Stromal cell of bone marrow (primary cell): ENCODE data around the gene SMIM1.
"Not testable (repeated sequence)": the region's sequence is repeated elsewhere in the genome, so short reads cannot be mapped to it uniquely, and the experiment has no call there.

Experiments
- DNase-seq: peaks from one replicate; pipeline ENCODE4 v3.0.0-alpha.2; 2012; ENCODE audit warnings: low read depth

The SMIM1 gene

DNA sequence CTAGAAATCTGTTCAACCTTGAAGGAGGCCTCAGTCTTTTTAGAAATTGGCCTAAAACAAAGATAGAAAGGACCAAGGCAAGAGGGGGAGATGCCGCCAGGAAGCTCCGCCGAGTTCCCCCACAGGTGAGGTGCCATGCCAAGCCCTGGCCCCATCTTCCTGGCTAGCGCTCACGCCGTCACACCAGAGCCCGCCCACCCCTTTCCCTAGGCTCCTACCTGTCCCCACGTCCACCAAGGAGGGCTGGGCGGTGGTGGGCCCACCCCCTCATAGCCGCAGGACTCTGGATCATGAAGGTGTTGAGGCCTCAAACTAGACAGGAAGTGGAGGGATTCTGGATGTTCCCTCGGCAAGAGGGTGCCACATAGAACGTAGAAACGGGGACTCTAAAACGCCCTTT, 35.8 kb upstream of the SMIM1 start:
- no peak for DNase-seq

DNA sequence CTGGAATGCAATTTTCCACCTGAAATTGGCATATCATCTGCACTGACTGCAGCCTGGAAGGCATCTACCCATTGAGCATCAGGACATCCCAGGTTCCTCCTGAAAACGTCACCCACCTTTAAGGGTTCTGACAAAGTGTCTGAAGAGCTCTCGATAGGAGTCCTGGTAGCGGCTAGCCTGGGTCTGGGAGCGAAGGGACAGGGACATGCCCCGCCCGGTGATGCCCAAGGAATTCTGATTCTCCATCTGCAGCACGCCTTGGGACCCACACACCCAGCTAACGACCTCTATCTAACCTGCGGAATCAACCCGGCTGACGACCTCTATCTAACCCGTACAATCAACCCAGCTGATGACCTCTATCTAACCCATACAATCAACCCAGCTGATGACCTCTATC, 33.6 kb upstream of the SMIM1 start:
- DNase-seq = no peak

DNA sequence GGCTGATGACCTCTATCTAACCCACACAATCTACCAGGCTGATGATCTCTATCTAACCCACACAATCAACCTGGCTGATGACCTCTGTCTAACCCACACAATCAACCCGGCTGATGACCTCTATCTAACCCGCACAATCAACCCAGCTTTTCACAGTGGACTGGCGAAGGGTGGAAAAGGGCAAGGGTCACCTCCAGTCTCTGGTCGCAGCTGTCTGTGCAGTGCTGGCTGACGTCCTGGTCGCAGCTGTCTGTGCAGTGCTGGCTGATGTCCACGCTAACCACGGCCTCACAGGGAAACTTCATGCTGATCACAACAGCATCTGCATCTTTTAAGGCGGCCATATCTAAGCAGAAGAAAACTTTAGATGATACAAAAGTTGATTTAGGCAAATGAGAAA, 32.5 kb upstream of the SMIM1 start:
- DNase-seq = no peak

DNA sequence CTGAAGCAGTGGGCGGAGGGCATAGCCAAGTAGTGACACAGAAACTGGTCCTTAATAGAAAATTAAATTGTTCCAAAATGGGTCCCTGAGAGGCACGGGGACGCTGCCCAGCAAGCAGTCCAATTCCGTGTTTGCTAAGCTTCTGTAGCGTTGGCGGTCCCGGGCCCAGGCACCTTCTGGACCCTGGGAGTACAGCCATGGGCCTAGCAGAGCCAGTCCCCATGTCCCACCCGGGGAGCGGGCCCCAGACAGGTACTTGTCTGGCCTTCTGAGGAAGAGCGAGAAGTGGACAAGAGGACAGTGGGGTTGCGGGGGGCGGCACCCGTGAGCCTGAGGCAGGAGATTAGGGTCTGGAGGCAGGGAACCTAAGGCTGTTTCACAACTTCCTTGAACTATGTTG, 31.8 kb upstream of the SMIM1 start:
- DNase-seq = no peak

DNA sequence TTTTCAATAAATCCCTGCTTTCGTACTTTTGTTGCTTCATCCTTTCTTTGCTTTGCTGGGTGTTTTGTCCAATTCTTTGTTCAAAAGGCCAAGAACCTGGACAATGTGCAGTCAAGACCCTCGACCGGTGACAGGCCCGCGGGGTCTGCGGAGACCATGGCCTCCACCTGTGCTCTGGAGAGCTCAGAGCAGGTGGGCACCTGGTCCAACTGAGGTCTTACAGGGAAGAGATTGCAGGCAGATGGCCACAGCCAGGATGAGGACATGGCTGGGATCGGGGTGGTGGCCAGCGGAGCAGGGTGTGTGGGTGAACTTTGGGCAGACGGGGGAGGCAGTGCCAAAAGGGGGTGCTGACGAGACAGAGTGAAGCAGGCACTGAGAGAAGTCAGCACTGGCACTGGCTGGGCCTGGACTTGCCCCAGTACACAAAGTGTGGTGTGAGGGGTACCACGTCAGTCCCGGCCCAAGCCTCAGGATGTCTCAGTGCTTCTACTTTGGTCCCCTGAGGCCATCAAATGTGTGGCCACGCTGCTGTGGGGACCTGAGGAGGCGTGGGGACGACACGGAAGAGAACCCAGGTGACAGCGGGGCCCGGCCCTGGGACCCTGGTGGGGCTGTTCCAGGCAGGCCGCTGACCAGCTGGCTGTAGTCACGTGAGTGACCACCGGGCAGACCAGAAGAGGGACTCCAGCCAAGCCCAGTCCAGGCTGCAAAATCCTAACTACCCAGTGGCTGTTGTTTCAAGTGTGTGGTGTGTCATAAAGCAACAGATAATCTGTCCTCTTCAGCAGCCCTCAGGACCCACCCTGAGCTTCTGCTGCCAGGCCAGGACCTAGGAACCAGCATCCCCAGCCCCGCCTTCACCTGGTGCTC, 30.7 kb upstream of the SMIM1 start:
- no peak for DNase-seq

DNA sequence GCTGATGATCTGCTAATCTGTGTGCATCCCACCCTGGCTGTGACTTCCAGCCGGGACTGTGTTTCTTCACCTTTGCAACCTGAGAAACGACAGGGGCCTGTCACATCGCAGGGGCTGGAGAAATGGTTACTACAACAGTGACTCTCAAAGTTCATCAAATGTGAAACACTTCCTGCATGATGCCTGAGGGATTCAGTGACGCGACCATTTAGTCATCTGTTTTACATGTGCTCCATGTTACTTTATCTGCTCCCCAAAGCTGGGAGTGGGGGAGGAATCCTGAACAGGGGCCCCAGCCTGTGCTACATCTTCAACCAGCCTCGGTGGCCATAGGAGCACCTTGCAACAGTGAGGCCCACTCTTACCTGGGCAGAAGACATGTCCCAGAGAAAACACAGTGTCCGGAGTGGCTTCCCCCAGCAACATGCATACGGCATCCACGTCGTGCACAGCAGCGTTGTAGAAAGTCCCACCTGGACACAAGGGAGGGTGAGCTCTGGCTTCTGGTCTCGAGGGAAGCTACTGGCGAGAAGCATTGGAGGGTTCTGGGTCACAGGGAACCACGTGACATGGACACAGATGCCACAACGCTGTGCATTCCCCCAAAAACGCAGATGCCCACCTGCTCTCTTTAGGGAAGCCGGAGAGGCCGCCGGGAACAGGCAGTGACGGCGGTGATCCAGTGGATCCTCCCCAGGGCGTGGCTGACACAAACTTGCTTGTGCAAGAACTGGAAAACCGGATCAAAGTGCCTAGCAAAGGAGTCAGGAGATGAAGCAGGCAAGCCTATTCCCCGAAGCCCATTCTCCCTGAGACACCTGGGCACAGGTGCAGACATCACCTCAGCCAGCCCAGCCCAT, 29.9 kb upstream of the SMIM1 start:
- DNase-seq = no peak

DNA sequence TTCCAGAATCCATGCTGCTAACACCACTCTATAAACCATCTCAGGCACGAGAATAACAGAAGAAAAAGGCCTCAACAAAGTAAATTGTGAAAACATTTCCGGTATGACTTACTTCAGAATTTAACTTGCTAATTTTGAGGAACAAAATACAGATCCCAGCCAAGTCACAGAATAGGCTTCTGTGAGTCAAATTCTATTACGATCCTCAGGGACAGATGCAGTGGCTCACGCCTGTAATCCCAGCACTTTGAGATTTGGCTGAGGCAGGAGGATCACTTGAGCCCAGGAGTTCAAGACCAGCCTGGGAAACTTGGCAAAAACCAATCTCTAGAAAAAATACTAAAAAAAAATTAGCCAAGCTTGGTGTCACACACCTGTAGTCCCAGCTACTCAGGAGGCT, 29.1 kb upstream of the SMIM1 start:
- DNase-seq = no peak

DNA sequence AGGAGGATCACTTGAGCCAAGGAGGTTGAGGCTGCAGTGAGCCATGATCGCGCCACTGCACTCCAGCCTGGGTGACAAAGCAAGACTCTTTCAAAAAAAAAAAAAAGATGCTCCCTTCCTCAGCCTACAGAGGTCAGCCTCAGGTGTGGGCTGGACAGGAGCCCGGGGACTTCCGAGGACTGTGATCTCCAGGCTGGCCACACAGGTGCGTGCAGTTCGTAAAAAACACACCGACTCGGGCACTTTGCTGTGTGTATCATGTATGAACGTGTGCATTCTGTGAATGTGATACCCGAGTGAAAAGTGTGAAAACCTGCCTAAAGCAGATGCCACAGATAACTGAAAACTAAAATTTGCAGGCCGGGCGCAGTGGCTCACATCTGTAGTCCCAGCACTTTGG, 28.7 kb upstream of the SMIM1 start:
- DNase-seq = no peak

DNA sequence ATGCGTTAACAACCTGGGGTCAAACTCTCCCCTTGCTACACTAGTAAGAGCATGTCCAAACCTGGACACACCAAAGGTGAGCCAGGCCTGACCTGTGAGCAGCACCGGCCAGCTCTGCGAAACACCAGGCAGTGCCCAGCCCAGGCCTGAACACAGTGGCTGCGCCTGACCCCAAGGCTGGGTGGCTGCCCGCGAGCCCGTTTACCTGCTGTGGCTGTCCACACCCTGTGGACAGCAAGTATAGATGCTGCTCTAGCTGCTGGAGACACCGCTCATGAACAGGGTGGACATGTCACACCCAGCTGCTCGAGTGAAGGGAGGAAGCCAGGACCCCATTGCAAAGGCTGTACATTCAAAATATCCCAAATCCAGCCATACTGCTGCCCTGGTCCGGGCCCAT, 27.9 kb upstream of the SMIM1 start:
- DNase-seq = no peak

DNA sequence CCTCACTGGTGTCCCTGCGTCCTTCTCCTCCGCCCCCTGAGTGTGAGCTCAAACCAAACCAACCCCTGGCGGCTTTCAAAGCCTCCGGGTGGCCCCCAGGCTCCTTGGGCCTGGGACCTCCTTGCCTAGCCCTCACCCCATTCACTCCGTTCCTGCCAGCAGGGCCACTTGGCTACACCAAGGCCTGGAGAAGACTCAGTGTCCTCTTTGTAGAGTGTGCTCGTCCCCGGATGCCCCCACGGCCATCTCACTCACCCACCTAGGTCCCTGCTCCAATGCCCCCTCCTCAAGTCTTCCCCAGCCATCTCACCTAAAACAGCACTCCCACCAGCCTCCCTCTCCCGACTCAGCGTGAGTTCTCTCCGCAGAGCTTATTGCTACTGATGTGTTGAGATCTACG, 27.5 kb upstream of the SMIM1 start:
- DNase-seq = no peak

DNA sequence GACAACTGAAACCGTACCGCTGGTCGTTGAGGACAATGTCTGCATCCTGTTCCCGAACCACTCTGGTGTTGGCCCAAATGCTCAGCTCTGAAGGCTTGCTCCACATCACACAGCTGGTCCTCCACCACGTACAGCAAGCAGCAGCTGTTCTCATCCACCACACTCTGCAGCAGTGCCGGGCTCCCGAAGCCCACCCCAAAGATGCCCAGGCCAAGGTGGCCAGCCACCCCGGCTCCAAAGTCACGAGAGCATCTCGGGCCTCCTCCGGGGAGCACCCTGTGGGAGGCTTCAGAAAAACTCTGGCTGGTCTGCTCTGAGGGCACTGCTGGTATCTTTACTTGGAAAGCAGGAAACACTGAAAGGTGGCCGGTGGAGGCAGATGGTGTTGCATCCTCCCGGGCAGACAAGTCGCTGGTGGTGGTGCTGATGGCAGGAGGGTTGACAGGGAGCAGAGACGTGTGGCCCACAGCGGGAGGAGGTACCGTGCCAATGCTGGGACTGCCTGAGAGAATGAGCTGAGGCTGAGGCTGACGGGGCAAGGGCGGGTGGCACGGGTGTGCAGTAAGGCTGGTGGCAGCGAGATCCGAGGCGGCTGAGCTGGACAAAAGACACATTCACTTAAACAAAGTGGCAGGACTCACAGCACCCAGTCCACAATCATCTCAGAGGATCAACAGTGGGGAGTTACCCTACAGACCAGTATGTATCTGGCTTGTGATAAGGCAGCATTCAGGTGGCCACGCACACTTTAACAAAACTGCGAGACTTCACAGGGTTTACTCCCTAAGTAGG, 26.8 kb upstream of the SMIM1 start:
- DNase-seq = no peak

DNA sequence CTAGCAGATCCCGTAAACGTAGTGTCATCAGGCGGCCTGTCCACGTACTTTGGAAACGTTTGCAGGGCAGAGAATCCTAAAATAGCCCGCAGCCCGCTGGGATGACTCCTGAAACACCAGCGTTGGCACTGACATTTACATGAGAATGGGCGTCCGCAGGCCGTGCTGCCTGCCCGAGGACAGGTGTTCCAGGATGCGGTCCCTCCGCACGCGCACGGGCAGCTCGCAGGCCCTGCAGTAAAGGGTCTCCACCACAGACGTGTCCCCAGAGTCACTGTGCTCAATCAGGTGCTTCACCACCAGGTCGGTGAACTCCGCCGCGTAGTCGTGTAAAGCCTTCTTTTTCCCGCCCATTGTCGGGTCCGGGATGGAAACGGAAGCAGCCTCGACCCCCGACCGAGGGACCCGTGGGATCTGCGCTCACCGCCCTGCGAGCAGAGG, 26.1 kb upstream of the SMIM1 start:
- DNase-seq = no peak

DNA sequence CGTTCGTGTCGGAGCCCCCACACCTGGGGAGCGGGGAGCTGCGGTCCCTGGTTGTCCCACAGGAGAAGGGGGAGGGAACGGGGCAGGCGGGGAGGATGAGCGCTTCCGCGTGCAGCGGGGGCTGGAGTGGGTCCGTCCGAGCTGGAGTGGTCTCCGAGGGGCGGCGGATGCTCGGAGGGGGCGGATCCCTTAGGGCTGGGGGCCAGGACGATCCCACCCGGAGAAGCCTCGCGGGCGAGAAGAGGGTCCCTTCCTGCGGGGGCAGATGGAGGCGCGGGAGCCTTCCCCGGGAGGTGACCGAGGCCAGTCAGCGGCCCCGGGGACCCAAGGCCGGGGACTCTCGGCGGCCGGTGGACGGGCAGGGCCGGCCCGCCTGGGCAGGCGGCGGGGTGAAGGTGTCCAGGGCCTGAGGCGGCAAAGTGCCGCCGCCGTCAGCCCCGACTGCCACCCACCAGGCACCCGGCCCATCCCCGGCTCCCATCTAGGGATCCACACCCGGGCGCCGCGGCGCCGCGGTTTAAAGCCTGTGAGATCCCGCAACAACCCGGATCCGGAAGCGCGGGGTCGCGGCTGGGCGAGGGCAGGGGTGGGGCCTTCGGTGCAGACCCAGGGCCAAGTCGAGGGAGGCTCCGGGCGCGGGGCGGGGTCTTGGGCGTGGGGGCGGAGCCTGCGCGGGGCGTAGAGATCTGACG, 25.6 kb upstream of the SMIM1 start:
- peak; percentile 50 for DNase-seq

DNA sequence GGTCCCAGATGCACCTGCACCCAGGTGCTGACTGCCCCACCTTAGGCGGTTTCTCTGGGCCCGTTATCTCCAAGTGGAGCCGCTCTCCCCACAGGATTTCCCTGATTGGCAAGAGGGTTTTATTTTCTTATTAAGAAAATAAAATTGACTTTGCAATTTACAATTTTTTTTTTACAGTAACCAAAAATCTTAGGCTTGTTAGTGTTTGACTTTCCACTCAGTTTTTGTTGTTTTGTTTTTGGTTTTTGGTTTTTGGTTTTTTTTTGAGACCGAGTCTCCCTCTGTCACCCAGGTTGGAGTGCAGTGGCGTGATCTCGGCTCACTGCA, 25.1 kb upstream of the SMIM1 start:
- DNase-seq = no peak

DNA sequence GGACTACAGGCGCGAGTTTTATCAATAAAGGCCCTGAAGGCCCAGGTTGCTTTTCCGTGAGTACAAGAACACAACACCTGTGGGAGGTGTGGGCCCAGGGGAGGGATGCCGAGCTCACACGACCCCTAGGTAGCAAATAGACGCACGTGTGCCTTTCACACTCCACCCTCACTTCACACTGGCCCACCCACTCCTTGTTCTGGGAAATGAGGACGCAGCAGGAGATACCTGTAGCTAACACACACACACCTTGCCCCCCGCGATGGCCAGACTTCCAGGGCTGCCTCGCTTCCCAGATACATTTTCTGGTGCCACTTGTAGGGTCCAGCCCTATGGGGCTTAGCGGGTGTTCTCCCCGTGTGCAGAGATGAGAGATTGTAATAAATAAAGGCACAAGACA, 24.6 kb upstream of the SMIM1 start:
- no peak for DNase-seq

DNA sequence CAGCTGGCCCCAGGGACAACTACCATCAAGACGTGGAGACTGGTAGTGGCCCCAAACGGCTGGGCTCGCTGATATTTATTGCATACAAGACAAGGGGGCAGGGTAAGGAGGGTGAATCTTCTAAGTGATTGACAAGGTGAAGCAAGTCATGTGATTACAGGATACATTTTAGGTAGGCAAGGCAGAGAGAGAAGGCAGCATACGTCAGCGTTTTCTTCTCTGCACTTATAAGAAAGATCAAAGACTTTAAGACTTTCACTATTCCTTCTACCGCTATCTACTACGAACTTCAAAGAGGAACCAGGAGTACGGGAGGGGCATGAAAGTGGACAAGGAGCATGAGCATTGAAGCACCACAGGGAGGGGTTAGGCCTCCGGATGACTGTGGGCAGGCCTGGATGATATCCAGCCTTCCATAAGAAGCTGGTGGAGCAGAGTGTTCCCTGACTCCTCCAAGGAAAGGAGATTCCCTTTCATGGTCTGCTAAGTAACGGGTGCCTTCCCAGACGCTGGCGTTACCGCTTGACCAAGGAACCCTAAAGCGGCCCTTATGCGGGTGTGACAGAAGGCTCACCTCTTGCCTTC, 24.1 kb upstream of the SMIM1 start:
- DNase-seq = not testable (repeated sequence)

DNA sequence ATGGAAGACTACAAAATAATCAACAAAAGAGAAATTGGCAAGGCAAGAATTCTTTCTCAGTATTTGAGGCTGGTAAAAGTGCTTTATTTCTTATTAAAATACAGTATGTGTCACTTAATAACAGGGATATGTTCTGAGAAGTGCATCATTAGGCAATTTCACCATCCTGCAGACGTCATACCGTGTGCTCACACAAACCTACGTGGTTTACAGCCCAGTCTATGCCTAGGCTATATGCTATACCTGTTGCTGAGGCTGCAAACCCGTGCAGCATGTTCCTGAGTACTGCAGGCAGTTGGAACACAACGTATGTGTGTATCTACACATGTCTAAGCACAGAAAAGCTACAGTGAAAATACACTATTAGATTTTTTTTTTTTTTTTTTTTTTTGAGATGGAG, 23.0 kb upstream of the SMIM1 start:
- no peak for DNase-seq

DNA sequence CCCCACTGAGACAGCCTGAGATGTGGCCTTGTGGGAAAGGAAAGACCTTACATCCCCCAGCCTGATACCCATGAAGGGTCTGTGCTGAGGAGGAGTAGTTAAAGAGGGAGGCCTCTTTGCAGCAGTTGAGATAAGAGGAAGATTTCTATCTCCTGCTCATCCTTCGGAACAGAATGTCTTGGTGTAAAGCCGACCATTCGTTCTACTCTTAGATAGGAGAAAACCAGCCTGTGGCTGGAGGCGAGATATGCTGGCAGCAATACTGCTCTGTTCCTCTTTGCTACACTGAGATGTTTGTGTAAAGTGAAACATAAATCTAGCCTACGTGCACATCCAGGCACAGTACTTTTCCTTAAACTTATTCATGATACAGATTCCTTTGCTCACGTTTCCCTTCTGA, 21.8 kb upstream of the SMIM1 start:
- no peak for DNase-seq

DNA sequence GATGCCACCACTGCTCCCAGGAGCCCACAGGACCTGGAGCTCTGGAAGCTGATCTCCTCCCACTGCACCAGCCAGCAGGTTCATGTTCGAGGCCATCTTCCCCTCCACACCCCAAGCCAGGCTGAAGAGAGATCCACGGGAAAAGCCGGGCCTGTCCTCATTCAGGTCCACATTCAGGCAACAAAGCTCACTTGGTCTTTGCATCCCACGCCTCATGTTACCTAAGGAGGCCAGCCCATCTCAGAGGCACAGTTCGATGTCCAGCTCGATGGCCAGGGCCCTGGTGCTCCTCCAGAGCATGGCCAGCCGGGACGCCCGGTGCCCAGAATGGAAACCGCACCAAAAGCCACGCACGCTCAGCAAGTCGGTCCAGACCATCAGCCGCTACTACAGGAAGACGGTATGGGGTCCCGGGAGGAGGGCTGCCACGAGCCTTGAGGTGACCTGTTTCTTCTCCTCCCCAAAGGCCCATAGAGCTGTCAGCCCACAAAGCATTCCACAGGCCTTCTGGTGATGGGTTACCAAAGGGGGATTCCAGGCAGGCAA, 20.1 kb upstream of the SMIM1 start, which contains the start of gene CCDC27:
Gene CCDC27, plus strand, starts transcription at position 51 of the 546 bp plus-strand sequence. Its CDS starts 32 bp downstream, at position 83.
- no peak for DNase-seq

DNA sequence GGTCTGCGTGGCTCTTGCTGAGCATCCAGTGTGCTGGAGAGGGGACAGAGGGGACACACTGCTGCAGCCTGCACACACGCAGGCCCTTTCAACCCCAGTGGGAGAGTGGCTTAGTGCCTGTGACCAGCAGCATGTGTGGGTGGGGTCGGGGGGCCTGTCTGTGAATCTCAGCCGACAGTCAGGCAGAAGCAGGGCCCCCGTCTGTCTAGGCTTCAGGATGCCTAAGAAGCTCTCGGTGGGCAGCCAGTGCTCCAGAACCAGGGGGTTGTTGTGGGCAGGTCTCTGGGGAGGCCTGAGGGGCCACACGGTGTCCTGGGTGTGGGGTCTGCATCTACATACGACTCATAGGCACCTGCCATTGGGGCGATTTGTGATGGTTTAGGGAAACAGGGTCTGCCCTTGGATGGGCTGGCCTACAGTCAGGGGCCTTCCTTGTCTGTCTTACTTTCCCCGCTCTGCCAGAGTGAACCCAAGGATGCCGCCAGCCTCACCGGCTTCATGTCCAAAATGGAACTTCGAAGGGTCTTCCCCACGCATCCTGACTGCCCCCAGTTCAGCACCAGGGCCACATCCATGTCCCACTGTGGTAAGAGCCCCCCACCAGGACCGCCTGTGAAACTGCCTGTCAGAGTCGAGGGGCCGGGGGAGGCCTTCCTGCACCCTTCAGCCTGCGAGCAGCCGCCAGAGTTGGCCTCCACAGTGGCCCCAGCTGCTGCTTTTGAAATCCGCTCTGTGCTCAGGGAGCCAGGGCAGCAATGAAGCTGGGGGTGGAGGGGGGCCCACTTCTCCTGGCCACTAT, 18.7 kb upstream of the SMIM1 start:
- DNase-seq = no peak
